Fibroblast of lung (primary cell): Measurements from ENCODE around the gene TECR. TPM values are rescaled to one million over a fixed set of nuclear protein-coding genes. Genes with fewer than 3 reads are reported as not detected.

ENCODE experiments used
- DNase-seq, 2 donors: peaks; one replicate each; pipeline versions ENCODE4 v3.0.0 to v3.0.0-alpha.2; 2010; ENCODE audit warnings: low read depth in 2 of 2
- H2AFZ ChIP-seq: 2 replicates; pipeline ENCODE4 v1.5.1; 2012; ENCODE audit warnings: low read length, control low read depth, inconsistent platforms
- H3K27ac ChIP-seq: 2 replicates; pipeline ENCODE4 v1.5.1; 2011; ENCODE audit warnings: low read length, control low read depth; ENCODE audit not compliant: insufficient read depth
- H3K27me3 ChIP-seq: 2 replicates; pipeline ENCODE4 v1.5.1; 2011; ENCODE audit warnings: mild to moderate bottlenecking, low read length; ENCODE audit not compliant: control insufficient read depth, insufficient read depth
- H3K36me3 ChIP-seq: 2 replicates; pipeline ENCODE4 v1.5.1; 2011; ENCODE audit warnings: low read length; ENCODE audit not compliant: control insufficient read depth, insufficient read depth
- H3K4me1 ChIP-seq: 2 replicates; pipeline ENCODE4 v1.5.1; 2011; ENCODE audit warnings: low read length; ENCODE audit not compliant: control insufficient read depth, insufficient read depth; ENCODE audit errors: extremely low read depth
- H3K4me2 ChIP-seq: 2 replicates; pipeline ENCODE4 v1.5.1; 2011; ENCODE audit warnings: low read length, control low read depth; ENCODE audit not compliant: insufficient read depth; ENCODE audit errors: extremely low read depth
- H3K4me3 ChIP-seq, 4 experiments: fragments of 200-600 bp in 1 of 4; sonication (generic) in 1 of 4; replicated peaks in 1 of 4; 2 replicates each; pipeline ENCODE4 v1.5.1; 2011 to 2016; ENCODE audit warnings: low read length in 4 of 4, low read depth in 3 of 4, mild to moderate bottlenecking in 3 of 4, control low read depth in 2 of 4, inconsistent platforms in 1 of 4, mixed read lengths in 1 of 4; ENCODE audit not compliant: insufficient read depth in 1 of 4; ENCODE audit errors: control extremely low read depth in 1 of 4
- H3K79me2 ChIP-seq: 2 replicates; pipeline ENCODE4 v1.5.1; 2012; ENCODE audit warnings: mild to moderate bottlenecking, low read length, inconsistent platforms; ENCODE audit not compliant: control insufficient read depth, insufficient read depth
- H3K9ac ChIP-seq: 2 replicates; pipeline ENCODE4 v1.5.1; 2011; ENCODE audit warnings: mild to moderate bottlenecking, low read length, control low read depth; ENCODE audit not compliant: insufficient read depth
- H3K9me3 ChIP-seq: 2 replicates; pipeline ENCODE4 v1.5.1; 2012; ENCODE audit warnings: low read depth, low read length; ENCODE audit not compliant: control insufficient read depth, insufficient read depth
- H4K20me1 ChIP-seq: 2 replicates; pipeline ENCODE4 v1.5.1; 2011; ENCODE audit warnings: low read length; ENCODE audit not compliant: control insufficient read depth, insufficient read depth; ENCODE audit errors: extremely low read depth
- EZH2 ChIP-seq: IDR thresholded peaks from 2 replicates; pipeline ENCODE4 v1.5.1; 2012; ENCODE audit warnings: low read length, control low read depth, mild to moderate bottlenecking; ENCODE audit errors: missing control alignments
- polyA plus RNA-seq, 2 donors: library from polyadenylated mRNA; depleted of rRNA in 1 of 2; stranded (reverse) in 1 of 2; unstranded in 1 of 2; fragments of >200 nt; gene quantifications; 2 replicates each; pipeline ENCODE4 v1.2.1, GENCODE V29; 2011 to 2012; ENCODE audit warnings: missing spikeins in 1 of 2
- total RNA-seq: library from RNA; depleted of rRNA; stranded (reverse); fragments of >200 nt; gene quantifications from 2 replicates; pipeline ENCODE4 v1.2.1, GENCODE V29; 2014
- TF ChIP-seq, protein P1 (sequence below), 2 donors: IDR thresholded peaks in 1 of 2; conservative IDR thresholded peaks in 1 of 2; 1 replicate in 1 of 2; 2 replicates in 1 of 2; pipeline ENCODE4 v1.5.1; 2011 to 2012; ENCODE audit warnings: low read length in 2 of 2, control low read depth in 1 of 2, inconsistent platforms in 1 of 2, low read depth in 1 of 2, mild to moderate bottlenecking in 1 of 2

TECR gene
- total and polyA plus RNA-seq, 2 donors (not counting 1 experiment from before 2014, with no cell fraction given), result 34.0 to 73.4 TPM

DNA sequence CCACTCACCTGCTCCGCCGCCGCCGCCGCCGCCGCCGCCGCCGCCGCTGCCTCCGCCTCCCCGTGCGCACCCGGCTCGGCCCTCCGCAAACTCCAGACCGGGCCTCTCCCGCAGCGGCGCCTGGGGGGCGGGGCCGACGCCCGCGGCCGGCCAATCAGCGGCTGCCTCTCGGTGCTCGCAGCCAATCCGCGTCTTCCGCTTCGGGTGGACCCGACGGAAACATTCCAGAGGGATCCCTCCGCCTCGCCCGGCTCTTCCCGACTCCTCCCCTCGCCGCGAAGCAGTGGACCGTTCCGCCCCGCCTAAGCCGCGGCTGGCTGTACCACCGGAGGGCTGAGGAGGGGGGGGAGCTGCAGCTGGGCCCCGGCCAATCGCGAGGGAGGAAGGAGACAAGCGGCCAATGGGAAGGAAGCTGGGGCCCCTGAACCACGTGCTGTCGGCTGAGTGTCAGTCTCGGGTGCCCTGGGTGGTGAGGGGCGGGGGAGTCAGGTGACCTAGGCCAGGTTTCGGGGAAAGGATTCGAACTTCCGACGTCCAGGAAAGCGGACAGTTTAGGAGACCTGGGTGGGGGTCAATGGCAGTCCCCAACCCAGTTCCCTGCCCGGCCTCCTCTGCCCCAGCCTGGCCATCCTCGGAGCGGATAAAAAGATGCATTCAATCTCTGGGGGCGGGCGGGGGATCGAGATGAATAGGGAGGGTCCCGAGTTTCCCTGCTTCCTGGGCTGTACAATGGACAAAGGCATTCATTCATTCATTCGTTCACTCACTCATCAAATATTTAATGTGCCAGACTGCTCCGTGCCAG, 33.2 kb upstream of the TECR start, which contains the start of gene GIPC1:
Gene GIPC1 (minus strand): TSS at position 99 of the 805 bp plus-strand sequence. CDS start 13,151 bp downstream, outside the sequence.
- Histone ChIP-seq H3K27ac (peak within 1 kb of the TSS; percentile 67), H3K4me2 (peak within 1 kb of the TSS; percentile 87)
- no peak for TF ChIP-seq EZH2
- TF ChIP-seq, protein P1, sequence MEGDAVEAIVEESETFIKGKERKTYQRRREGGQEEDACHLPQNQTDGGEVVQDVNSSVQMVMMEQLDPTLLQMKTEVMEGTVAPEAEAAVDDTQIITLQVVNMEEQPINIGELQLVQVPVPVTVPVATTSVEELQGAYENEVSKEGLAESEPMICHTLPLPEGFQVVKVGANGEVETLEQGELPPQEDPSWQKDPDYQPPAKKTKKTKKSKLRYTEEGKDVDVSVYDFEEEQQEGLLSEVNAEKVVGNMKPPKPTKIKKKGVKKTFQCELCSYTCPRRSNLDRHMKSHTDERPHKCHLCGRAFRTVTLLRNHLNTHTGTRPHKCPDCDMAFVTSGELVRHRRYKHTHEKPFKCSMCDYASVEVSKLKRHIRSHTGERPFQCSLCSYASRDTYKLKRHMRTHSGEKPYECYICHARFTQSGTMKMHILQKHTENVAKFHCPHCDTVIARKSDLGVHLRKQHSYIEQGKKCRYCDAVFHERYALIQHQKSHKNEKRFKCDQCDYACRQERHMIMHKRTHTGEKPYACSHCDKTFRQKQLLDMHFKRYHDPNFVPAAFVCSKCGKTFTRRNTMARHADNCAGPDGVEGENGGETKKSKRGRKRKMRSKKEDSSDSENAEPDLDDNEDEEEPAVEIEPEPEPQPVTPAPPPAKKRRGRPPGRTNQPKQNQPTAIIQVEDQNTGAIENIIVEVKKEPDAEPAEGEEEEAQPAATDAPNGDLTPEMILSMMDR (conservative IDR thresholded peaks at IDR 0.05 in 1 of 2, IDR thresholded peaks at IDR 0.05 in 1 of 2; ENCODE audit: low read depth in 1 of 2, low read length in 2 of 2), result no peak

DNA sequence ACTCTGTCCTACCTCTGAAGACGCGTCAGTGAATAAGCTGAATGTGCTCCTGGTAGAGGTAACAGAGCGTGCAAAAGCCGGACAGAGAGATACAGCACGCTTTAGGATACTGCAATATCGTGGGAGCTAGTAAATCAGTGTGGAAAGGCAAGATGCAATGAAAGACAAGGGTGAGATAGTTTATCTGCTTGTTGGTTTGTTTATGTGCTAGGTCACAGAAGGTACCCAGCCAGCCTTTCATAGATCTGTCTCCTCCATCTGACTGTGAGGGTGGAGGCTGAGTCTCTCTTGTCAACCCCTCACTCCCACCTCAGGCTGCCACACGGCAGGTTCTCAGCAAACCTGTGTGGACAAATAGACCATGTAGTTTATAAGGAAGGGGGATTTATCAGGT, 32.6 kb upstream of the TECR start:
- Histone ChIP-seq H2AFZ (peak overlapping the region; percentile 65), H3K36me3 (peaks cover 1% of the 10 kb centered on the region), H3K27me3 (no peaks in the 10 kb centered on the region), H3K9me3 (no peaks in the 10 kb centered on the region), H3K79me2 (peaks cover 25% of the 10 kb centered on the region), H3K4me1 (peaks cover 10% of the 10 kb centered on the region), H3K4me2 (peak overlapping the region; percentile 87), H4K20me1 (no peaks in the 10 kb centered on the region), H3K27ac (peak overlapping the region; percentile 56), H3K4me3 (peak overlapping the region in 2 of 4 experiments; percentile 45 to 54), H3K9ac (no peak overlapping the region)
- no peak for DNase-seq
- TF ChIP-seq, protein P1 (conservative IDR thresholded peaks at IDR 0.05 in 1 of 2, IDR thresholded peaks at IDR 0.05 in 1 of 2; ENCODE audit: low read depth in 1 of 2, low read length in 2 of 2), result no peak
- TF ChIP-seq EZH2, result no peak

More for the DNA sequence above, 33.2 kb upstream of the TECR start, which contains the start of gene GIPC1:
- Histone ChIP-seq H3K79me2 (peaks cover 27% of the 10 kb centered on the region), H3K9ac (peak within 1 kb of the TSS; percentile 62), H3K9me3 (no peaks in the 10 kb centered on the region), H3K4me1 (peaks cover 10% of the 10 kb centered on the region), H3K27me3 (no peaks in the 10 kb centered on the region), H3K36me3 (peaks cover 4% of the 10 kb centered on the region), H2AFZ (peak within 1 kb of the TSS; percentile 65), H3K4me3 (peak within 1 kb of the TSS; percentile 66 to 87 (median 76)), H4K20me1 (no peaks in the 10 kb centered on the region)
- peak; percentile 99 to 100 for DNase-seq

DNA sequence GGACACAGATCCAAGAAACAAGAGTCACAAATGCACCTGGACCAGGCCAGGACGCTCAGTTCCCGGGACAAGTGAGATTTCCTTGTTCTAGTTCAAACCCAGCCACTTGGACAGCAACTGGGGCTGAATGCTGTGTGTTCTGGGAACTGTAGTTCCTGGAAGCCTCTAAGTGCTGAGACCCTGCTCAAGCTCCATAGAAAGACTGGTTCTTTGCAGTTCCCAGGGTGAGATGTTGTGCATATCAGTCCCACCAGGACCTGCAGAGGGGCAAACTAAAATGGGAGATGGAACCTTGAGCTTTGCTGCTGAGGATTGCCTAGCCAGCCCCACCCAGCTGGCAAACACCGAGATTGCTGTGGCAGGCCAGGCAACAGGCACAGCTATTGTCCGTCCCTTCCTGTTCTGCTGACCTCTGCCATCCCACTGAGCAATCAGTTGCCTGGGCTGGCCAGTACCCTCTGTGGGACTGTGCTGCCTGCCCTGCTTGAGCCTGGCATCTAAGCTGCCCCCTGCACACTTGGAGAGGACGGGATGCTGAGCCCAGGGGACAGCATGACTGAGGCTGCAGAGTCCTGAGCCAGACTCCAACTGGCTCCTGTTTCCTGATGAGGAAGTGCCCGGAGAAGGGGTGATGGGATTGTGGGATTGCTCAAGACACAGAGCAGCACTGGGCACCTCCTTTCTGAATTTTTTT, 32.0 kb upstream of the TECR start:
- Histone ChIP-seq H3K9ac (no peak overlapping the region), H4K20me1 (no peaks in the 10 kb centered on the region), H3K27ac (no peak overlapping the region), H2AFZ (peak overlapping the region; percentile 29), H3K36me3 (peaks cover 1% of the 10 kb centered on the region), H3K27me3 (no peaks in the 10 kb centered on the region), H3K4me3 (no peak overlapping the region), H3K4me2 (no peak overlapping the region), H3K79me2 (peaks cover 25% of the 10 kb centered on the region), H3K9me3 (no peaks in the 10 kb centered on the region), H3K4me1 (peaks cover 10% of the 10 kb centered on the region)
- TF ChIP-seq EZH2, result no peak
- TF ChIP-seq, protein P1 (conservative IDR thresholded peaks at IDR 0.05 in 1 of 2, IDR thresholded peaks at IDR 0.05 in 1 of 2; ENCODE audit: low read depth in 1 of 2, low read length in 2 of 2), result no peak
- DNase-seq, result no peak
